ENCODE results near the gene ELFN2. TPM values are rescaled to one million over a fixed set of nuclear protein-coding genes. Genes with fewer than 3 reads are reported as not detected.

Gene ELFN2
- polyA plus RNA-seq, 3 donors: 0.01 TPM; not detected in 2

DNA sequence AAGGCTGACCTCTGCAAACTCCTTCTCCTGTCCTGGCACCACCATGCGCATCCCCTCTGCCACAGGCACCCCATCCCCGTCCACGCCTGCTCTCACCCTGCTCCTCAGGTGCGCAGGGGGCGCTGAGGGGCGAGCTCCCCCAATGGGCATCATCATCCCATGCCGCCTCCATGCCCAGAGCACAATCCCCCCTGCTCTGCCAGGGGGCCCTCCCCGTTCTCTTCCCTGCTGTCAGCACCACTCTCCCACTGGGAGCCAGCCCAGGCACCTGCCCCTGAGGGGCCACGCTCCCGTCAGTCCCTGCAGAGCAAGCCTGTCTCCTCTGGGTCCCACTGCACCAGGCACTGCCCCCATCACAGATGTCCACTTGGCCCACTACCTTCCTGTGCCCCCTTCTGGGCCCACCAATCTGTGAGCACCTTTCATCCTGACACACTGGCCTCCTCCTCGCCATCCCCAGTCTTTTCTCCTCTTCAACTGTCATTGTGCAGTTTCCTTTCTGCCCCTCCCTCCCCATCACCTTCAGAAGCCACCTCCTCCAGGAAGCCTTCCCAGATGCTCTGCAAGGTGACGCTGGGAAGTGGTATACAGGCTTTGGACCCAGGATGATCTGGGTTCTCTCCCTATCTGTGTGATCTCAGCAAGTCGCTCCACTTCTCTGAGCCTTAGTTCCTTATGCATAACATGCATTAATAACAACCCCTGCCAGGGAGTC, 82.4 kb downstream of the ELFN2 start:
- Histone ChIP-seq H3K4me3 (replicated peaks in 1 of 3; ENCODE audit: low read depth in 2 of 3, low read length in 3 of 3) (no peak overlapping the region), H3K4me2 (replicated peaks; ENCODE audit: extremely low read depth, low read length, poor library complexity, severe bottlenecking) (no peak overlapping the region), H3K9ac (ENCODE audit: insufficient read depth, low read length, poor library complexity, severe bottlenecking) (no peak overlapping the region), H3K4me1 (ENCODE audit: control insufficient read depth in 1 of 2, insufficient read depth in 2 of 2, low read length in 2 of 2) (no peaks in the 10 kb centered on the region), H3K79me2 (ENCODE audit: insufficient read depth, low read length) (no peaks in the 10 kb centered on the region), H4K20me1 (ENCODE audit: insufficient read depth, low read length) (no peaks in the 10 kb centered on the region), H3K27me3 (ENCODE audit: control insufficient read depth in 2 of 2, insufficient read depth in 2 of 2, low read length in 2 of 2) (no peaks in the 10 kb centered on the region), H3K36me3 (replicated peaks in 1 of 2; ENCODE audit: control insufficient read depth in 1 of 2, insufficient read depth in 2 of 2, low read length in 2 of 2) (no peaks in the 10 kb centered on the region), H3K9me3 (replicated peaks in 1 of 2; ENCODE audit: control insufficient read depth in 1 of 2, insufficient read depth in 1 of 2, low read length in 2 of 2) (no peaks in the 10 kb centered on the region), H2AFZ (ENCODE audit: insufficient read depth, low read depth, low read length, poor library complexity, severe bottlenecking) (no peak overlapping the region), H3K27ac (ENCODE audit: low read depth in 1 of 2, low read length in 2 of 2) (no peak overlapping the region)
- Mint-ChIP-seq H3K4me3 (no peak overlapping the region), H3K27ac (no peak overlapping the region), H3K9me3 (no peaks in the 10 kb centered on the region), H3K36me3 (no peaks in the 10 kb centered on the region), H3K4me1 (no peaks in the 10 kb centered on the region), H3K27me3 (ENCODE audit: low read depth in 3 of 3) (peaks cover 9 to 19% (median 12%) of the 10 kb centered on the region in 3 donors)
- no peak for DNase-seq
- TF ChIP-seq, protein P1, sequence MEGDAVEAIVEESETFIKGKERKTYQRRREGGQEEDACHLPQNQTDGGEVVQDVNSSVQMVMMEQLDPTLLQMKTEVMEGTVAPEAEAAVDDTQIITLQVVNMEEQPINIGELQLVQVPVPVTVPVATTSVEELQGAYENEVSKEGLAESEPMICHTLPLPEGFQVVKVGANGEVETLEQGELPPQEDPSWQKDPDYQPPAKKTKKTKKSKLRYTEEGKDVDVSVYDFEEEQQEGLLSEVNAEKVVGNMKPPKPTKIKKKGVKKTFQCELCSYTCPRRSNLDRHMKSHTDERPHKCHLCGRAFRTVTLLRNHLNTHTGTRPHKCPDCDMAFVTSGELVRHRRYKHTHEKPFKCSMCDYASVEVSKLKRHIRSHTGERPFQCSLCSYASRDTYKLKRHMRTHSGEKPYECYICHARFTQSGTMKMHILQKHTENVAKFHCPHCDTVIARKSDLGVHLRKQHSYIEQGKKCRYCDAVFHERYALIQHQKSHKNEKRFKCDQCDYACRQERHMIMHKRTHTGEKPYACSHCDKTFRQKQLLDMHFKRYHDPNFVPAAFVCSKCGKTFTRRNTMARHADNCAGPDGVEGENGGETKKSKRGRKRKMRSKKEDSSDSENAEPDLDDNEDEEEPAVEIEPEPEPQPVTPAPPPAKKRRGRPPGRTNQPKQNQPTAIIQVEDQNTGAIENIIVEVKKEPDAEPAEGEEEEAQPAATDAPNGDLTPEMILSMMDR (IDR thresholded peaks at IDR 0.05): no peak
- 93% methylated on average over 12 of the region's 13 CpGs for WGBS (ENCODE audit: insufficient coverage)
- intact Hi-C loops (cut with micrococcal nuclease): no loop called here

DNA sequence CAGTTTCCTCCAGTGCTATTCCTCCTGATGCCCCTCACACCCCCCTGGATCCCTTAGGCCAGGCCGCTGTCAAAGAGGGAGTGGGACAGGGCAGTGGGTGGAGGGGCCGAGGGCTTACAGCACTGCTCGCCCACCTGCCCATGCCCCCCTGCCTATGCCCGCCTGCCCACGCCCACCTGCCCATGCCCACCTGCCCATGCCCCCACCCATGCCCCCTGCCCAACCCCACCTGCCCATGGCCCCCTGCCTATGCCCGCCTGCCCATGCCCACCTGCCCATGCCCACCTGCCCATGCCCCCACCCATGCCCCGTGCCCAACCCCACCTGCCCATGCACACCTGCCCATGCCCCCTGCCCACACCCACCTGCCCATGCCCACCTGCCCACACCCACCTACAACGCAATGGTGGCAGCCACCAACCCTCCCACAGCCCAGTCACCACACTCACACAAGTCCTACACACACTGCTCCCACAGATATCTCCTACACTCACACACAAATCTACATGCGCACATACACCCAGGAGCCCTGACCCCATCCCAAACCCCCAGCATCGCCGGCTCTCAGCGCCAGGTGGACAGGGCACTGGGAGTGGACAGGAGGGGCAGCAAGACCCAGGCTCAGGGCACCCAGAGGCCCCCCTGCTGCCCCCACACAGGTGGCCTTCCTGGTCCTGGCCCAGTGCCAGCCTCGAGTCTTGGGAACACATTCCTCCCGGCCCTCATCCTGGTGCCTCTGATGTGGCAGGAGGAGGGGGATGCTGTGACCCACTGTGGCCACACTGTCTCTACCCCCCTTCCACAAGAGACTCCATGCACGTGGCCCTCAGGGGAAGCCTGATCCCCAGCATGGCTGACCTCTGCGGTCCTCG, 83.2 kb downstream of the ELFN2 start:
- TF ChIP-seq, protein P1 (IDR thresholded peaks at IDR 0.05): no peak
- WGBS (ENCODE audit: insufficient coverage): 92% methylated on average over 4 of the region's 17 CpGs
- Mint-ChIP-seq H3K9me3 (no peaks in the 10 kb centered on the region), H3K27ac (no peak overlapping the region), H3K4me1 (no peaks in the 10 kb centered on the region), H3K27me3 (ENCODE audit: low read depth in 3 of 3) (peaks cover 12 to 25% (median 13%) of the 10 kb centered on the region in 3 donors), H3K4me3 (no peak overlapping the region), H3K36me3 (no peaks in the 10 kb centered on the region)
- no peak overlapping the region for H3K9ac ChIP-seq (ENCODE audit: insufficient read depth, low read length, poor library complexity, severe bottlenecking)
- H3K4me3 ChIP-seq (replicated peaks in 1 of 3; ENCODE audit: low read depth in 2 of 3, low read length in 3 of 3): no peak overlapping the region
- no peaks in the 10 kb centered on the region for H3K79me2 ChIP-seq (ENCODE audit: insufficient read depth, low read length)
- H4K20me1 ChIP-seq (ENCODE audit: insufficient read depth, low read length): no peaks in the 10 kb centered on the region
- no peak overlapping the region for H2AFZ ChIP-seq (ENCODE audit: insufficient read depth, low read depth, low read length, poor library complexity, severe bottlenecking)
- H3K36me3 ChIP-seq (replicated peaks in 1 of 2; ENCODE audit: control insufficient read depth in 1 of 2, insufficient read depth in 2 of 2, low read length in 2 of 2): no peaks in the 10 kb centered on the region
- no peak for DNase-seq
- no peaks in the 10 kb centered on the region for H3K9me3 ChIP-seq (replicated peaks in 1 of 2; ENCODE audit: control insufficient read depth in 1 of 2, insufficient read depth in 1 of 2, low read length in 2 of 2)
- H3K27ac ChIP-seq (ENCODE audit: low read depth in 1 of 2, low read length in 2 of 2): no peak overlapping the region
- H3K4me1 ChIP-seq (ENCODE audit: control insufficient read depth in 1 of 2, insufficient read depth in 2 of 2, low read length in 2 of 2): no peaks in the 10 kb centered on the region
- no peak overlapping the region for H3K4me2 ChIP-seq (replicated peaks; ENCODE audit: extremely low read depth, low read length, poor library complexity, severe bottlenecking)
- H3K27me3 ChIP-seq (ENCODE audit: control insufficient read depth in 2 of 2, insufficient read depth in 2 of 2, low read length in 2 of 2): no peaks in the 10 kb centered on the region
- intact Hi-C loops (cut with micrococcal nuclease): no loop called here
